Activated CD4-positive, alpha-beta memory T cell treated with anti-CD3 and anti-CD28 coated beads for 36 hours (primary cell): ENCODE measurements around the gene GPR61. TPM values are rescaled to one million over a fixed set of nuclear protein-coding genes. Genes with fewer than 3 reads are reported as not detected.

Experiments used
- CTCF ChIA-PET: fragments of 350-600 bp; sonication (Branson Sonifier 250); formaldehyde crosslinking; loops from one replicate; lab custom pipeline; 2021; ENCODE audit warnings: antibody characterized with exemption, inconsistent platforms; lab: Charles Lee
- POLR2A ChIA-PET: fragments of 350-600 bp; sonication (Branson Sonifier 250); formaldehyde crosslinking; loops from one replicate; lab custom pipeline; 2021; ENCODE audit warnings: antibody characterized with exemption; lab: Charles Lee
- DNase-seq: peaks from one replicate; pipeline ENCODE4 v3.0.0-alpha.2; 2020
- H3K27ac Mint-ChIP-seq: one replicate; pipeline ENCODE4 v1.8.0; 2021; ENCODE audit warnings: mixed read lengths
- H3K27me3 Mint-ChIP-seq: one replicate; pipeline ENCODE4 v1.8.0; 2021; ENCODE audit warnings: mixed read lengths
- H3K36me3 Mint-ChIP-seq: one replicate; pipeline ENCODE4 v1.8.0; 2021; ENCODE audit warnings: mixed read lengths
- H3K4me1 Mint-ChIP-seq: one replicate; pipeline ENCODE4 v1.8.0; 2021; ENCODE audit warnings: low read depth, mixed read lengths
- H3K4me3 Mint-ChIP-seq: one replicate; pipeline ENCODE4 v1.8.0; 2021; ENCODE audit warnings: mild to moderate bottlenecking, mixed read lengths
- H3K9me3 Mint-ChIP-seq: one replicate; pipeline ENCODE4 v1.8.0; 2021; ENCODE audit warnings: mixed read lengths
- intact Hi-C: fragments of 100-400 bp; cut with micrococcal nuclease; formaldehyde crosslinking; loops from one replicate; pipeline ENCODE4 v1.15.1; 2023
- total RNA-seq, 2 experiments: library from RNA; stranded (reverse); gene quantifications; one replicate each; pipeline ENCODE4 v1.2.3, GENCODE V29; 2021

Gene GPR61
- total RNA-seq, 2 experiments from 2014 or later: 0.15 TPM; not detected in 1

DNA sequence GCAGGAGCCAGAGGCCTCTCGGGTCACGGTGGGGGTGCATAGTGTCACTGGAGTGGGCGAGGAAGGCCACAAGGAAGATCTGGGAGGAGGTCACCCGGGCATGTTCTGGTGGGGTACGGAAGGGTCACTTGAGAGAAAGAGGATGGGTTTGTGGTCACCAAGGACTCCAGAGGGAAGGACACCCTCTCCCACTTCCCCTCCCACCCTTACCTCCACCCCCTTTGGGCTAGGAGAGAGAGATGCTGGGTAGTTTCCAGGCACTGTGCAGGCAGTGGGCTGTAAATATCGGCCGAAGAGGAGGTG is 30.8 kb upstream of the GPR61 start:
- POLR2A ChIA-PET: interaction anchor here (0.6 to 3.6 kb wide), 3 partner anchors 11 to 39 kb away, joined by 3 to 15 read pairs (median 11); partner anchors contain the start of gene CYB561D1
- CTCF ChIA-PET: interaction anchor here (1.4 to 31.5 kb wide), 4 partner anchors 18 to 41 kb away, joined by 3 to 1096 read pairs (median 221); partner anchors contain the start of genes ATXN7L2, CYB561D1, GNAI3 and GPR61
- no peaks in the 10 kb centered on the region for H3K9me3 Mint-ChIP-seq
- H3K27ac Mint-ChIP-seq: peak overlapping the region; percentile 36
- DNase-seq: no peak
- intact Hi-C loops: loop anchor here (2.0 kb wide), 1 partner anchor 24 kb away; no protein-coding TSS in a partner anchor
- no peaks in the 10 kb centered on the region for H3K36me3 Mint-ChIP-seq
- H3K4me1 Mint-ChIP-seq: peaks cover 60% of the 10 kb centered on the region
- H3K4me3 Mint-ChIP-seq: peak overlapping the region; percentile 82
- H3K27me3 Mint-ChIP-seq: no peaks in the 10 kb centered on the region

DNA sequence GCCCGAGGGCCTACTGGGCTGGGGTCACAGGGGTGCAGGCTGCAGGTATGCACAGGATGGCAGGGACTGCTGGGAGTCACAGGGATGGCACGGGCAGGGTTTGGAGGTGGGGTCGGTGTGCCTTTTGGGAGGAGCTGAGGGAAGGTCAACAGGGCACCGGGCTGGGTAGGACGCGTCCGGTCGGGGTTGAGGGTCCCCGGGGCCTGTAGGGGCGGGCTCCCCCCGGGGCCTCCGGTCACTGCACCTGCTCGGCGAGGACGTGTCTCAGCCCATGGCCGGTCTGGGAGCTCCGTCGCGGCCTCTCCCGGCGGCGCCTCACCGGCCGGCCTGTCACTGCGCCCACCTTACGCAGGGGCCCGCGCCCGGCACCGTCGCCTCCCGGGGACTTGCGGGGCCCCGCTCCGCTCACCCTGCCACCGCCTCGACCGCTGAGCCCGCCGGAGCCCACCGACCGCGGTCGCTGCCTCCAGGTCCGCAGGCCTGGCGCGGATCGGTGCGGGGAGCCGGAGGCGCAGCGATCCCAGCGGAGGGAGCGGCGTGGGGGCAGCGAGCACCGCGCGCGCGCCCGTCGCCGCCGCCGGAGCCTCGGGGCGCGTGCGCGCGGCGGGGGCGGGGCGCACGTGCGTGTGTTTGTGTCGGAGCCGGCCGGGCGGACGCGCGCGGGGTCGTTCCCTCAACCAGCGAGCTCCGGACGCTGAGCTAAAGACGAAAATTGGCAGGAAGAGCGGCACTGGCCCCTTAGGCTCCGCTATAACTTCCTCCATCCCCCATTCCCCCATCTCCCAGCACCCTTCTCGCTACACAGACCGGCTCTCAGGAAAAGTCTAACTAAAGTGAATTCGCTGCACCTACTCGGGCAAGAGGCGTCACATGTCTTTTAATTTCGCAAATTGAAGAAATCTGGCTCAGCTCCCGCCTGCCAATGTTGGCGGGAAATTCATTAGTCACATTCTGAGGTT is 30.2 kb upstream of the GPR61 start, which contains the start of gene AMIGO1:
Gene AMIGO1 (minus strand): TSS at position 552 of the 959 bp plus-strand sequence. CDS start 815 bp downstream, outside the sequence.
- peaks cover 55% of the 10 kb centered on the region for H3K4me1 Mint-ChIP-seq
- intact Hi-C loops: loop anchor here (2.0 kb wide), 1 partner anchor 25 kb away; no protein-coding TSS in a partner anchor

DNA sequence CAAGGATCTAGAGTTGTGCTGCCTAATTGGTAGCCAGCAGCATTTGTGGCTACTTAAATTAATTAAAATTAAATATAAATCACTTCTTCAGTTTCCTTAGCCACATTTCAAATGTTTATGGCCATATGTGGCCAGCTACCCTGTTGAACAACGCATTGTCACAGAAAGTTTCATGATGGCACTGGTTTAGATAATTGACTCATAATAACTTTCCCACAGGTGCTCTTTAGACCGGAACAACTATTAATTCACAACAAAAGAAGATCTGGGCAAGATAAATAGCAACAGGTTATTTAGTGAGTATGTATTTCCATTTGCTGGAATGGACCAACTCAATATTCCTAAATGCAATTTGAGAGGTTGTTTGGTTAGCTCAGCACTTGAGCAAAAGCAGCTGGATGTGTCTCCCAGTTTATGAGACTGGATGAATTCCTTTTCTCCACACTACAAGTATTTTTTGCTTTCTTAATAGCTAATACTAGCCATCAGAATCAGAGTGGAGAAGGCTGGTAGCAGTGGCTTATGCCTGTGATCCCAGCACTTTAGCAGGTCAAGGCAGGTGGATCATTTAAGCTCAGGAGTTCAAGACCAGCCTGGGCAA is 26.5 kb upstream of the GPR61 start:
- Mint-ChIP-seq H3K9me3 (no peaks in the 10 kb centered on the region), H3K4me3 (no peak overlapping the region), H3K4me1 (peaks cover 22% of the 10 kb centered on the region), H3K27ac (no peak overlapping the region), H3K27me3 (no peaks in the 10 kb centered on the region), H3K36me3 (no peaks in the 10 kb centered on the region)
- ChIA-PET POLR2A (interaction anchor here (0.7 kb wide), 1 partner anchor 156 kb away, joined by 3 read pairs; no protein-coding TSS in a partner anchor), CTCF (interaction anchor here (1.2 to 24.2 kb wide), 3 partner anchors 10 to 22 kb away, joined by 6 to 437 read pairs (median 13); partner anchors contain the start of genes ATXN7L2 and CYB561D1)
- intact Hi-C loops: no loop called here
- DNase-seq: no peak

More for the DNA sequence above, 30.2 kb upstream of the GPR61 start, which contains the start of gene AMIGO1:
- CTCF ChIA-PET: interaction anchor here (1.0 to 31.5 kb wide), 9 partner anchors 11 to 226 kb away, joined by 3 to 1096 read pairs (median 5); partner anchors contain the start of genes ATXN7L2, CYB561D1, GNAI3 and GPR61
- Mint-ChIP-seq H3K27ac (peak within 1 kb of the TSS; percentile 67), H3K36me3 (no peaks in the 10 kb centered on the region), H3K4me3 (peak within 1 kb of the TSS; percentile 82), H3K9me3 (no peaks in the 10 kb centered on the region), H3K27me3 (no peaks in the 10 kb centered on the region)
- POLR2A ChIA-PET: interaction anchor here (0.9 to 3.6 kb wide), 3 partner anchors 12 to 39 kb away, joined by 3 to 15 read pairs (median 11); partner anchors contain the start of genes CYB561D1 and GNAI3
- DNase-seq: peak; percentile 67

DNA sequence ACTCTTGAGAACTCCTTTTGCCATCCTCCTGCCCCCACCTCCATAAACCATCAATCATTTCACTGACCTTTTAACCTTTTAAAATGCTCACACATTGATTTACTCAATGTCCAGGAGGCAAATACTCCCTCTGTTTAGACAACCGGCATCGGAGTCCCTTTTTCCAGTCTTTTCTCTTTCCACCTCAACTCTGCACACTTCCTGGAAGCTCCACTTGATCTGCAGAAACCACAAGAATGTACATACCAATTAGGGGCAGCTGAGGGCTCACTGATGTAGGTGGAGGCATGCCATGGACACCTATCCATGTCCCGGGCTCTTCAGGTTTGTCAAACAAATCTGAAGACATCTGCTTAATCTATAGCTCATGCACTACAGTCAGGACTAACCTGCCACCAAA is 24.8 kb upstream of the GPR61 start:
- Mint-ChIP-seq H3K9me3 (no peaks in the 10 kb centered on the region), H3K27ac (no peak overlapping the region), H3K27me3 (no peaks in the 10 kb centered on the region), H3K4me1 (peaks cover 11% of the 10 kb centered on the region), H3K36me3 (no peaks in the 10 kb centered on the region), H3K4me3 (no peak overlapping the region)
- no peak for DNase-seq
- intact Hi-C loops: no loop called here
- POLR2A ChIA-PET: no interaction called here
- CTCF ChIA-PET: interaction anchor here (0.6 to 4.1 kb wide), 7 partner anchors 12 to 308 kb away, joined by 3 to 26 read pairs (median 5); partner anchors contain the start of gene CYB561D1

DNA sequence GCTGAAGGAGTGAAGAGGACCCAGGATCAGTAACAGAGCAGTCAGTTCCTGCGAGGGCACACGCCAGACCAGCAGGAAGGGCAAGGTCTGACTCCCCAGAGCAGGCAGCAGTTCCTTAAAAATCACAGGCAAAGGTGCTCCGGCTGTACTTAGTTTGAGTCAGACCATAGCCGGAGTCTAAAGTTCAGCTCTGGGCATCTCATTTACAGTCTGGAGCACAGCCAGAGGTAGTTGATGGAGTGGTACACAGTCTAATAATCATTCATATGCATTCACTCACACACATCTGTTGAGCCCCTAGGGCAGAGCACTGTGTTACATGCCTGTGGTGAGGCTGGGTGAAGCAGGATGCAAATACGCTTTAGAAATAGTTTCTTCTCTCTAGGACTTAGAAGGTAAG is 22.8 kb upstream of the GPR61 start:
- H3K27me3 Mint-ChIP-seq: no peaks in the 10 kb centered on the region
- H3K27ac Mint-ChIP-seq: no peak overlapping the region
- no peak for DNase-seq
- H3K4me3 Mint-ChIP-seq: no peak overlapping the region
- H3K36me3 Mint-ChIP-seq: no peaks in the 10 kb centered on the region
- H3K4me1 Mint-ChIP-seq: no peaks in the 10 kb centered on the region
- intact Hi-C loops: no loop called here
- H3K9me3 Mint-ChIP-seq: no peaks in the 10 kb centered on the region
- ChIA-PET CTCF (interaction anchor here (2.0 to 4.1 kb wide), 3 partner anchors 15 to 23 kb away, joined by 10 to 26 read pairs (median 24); partner anchors contain the start of gene CYB561D1), POLR2A (no interaction called here)

DNA sequence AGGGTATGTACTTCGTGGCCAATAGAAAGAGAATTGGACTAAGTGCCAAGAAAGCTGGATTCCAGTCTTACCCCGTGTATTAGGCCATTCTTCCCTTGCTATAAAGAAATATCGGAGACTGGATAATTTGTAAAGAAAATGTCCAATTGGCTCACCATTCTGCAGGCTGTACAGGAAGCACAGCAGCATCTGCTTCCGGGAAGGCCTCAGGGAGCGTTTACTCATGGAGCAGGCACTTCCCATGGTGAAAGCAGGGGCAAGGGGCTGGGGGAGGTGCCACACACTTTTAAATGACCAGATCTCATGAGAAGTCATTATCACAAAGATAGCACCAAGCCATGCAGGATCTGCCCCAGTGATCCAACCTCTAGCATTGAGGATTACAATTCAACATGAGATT is 22.3 kb upstream of the GPR61 start:
- intact Hi-C loops: no loop called here
- H3K9me3 Mint-ChIP-seq: no peaks in the 10 kb centered on the region
- no peaks in the 10 kb centered on the region for H3K4me1 Mint-ChIP-seq
- ChIA-PET POLR2A (no interaction called here), CTCF (interaction anchor here (4.1 kb wide), 1 partner anchor 18 kb away, joined by 26 read pairs; no protein-coding TSS in a partner anchor)
- H3K4me3 Mint-ChIP-seq: no peak overlapping the region
- no peak for DNase-seq
- H3K27me3 Mint-ChIP-seq: no peaks in the 10 kb centered on the region
- H3K36me3 Mint-ChIP-seq: no peaks in the 10 kb centered on the region
- no peak overlapping the region for H3K27ac Mint-ChIP-seq

DNA sequence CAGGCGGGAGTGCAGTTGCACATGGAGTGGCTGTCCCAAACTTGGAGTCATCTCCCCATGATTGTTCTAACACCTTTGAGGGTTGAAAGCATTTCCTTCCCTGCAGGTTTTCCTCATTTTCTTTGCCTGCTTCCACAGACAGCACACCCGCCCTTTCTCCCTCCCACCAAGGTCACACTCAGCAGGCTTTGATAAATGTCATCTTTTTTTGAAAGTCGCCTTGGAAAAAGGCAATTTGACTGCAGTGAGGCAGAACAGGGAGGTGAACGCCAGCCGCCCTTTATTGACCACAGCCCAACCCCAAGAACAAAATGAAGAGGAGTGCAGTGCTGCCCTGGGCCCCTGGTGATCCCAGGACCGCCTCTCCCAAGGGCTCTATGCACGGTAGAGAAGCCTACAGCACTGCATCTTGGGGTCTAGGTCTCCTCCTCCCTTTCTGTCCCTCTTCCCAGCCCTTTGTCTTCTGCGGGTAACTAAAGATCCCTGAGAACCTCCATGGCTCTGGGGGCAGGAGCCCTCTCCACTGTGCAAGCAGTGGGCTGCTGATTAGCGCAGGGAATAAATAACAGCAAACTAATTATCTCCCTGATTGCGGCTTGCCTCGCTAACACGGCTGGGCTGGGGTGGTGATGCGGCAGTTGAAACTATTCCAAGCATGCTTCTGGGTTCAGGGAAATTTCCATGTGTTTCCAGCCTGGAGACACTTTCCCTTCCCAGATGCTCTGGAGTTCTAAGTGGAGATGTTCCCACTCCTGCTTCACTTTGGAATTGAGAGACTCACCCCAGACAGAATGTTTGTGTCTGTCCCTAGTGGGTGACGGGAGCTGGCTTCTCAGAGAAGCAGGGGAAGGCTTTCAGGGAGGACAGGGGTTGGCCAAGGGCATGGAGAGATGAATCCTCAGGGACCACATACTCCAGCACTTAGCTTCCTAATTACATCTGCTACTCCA is 18.4 kb upstream of the GPR61 start:
- DNase-seq: no peak
- no peak overlapping the region for H3K4me3 Mint-ChIP-seq
- intact Hi-C loops: no loop called here
- ChIA-PET CTCF (interaction anchor here (0.8 to 21.1 kb wide), 5 partner anchors 11 to 119 kb away, joined by 3 to 1096 read pairs (median 5); partner anchors contain the start of genes AMIGO1, ATXN7L2 and CYB561D1), POLR2A (no interaction called here)
- H3K4me1 Mint-ChIP-seq: no peaks in the 10 kb centered on the region
- H3K36me3 Mint-ChIP-seq: no peaks in the 10 kb centered on the region
- no peak overlapping the region for H3K27ac Mint-ChIP-seq
- H3K9me3 Mint-ChIP-seq: no peaks in the 10 kb centered on the region
- H3K27me3 Mint-ChIP-seq: no peaks in the 10 kb centered on the region

DNA sequence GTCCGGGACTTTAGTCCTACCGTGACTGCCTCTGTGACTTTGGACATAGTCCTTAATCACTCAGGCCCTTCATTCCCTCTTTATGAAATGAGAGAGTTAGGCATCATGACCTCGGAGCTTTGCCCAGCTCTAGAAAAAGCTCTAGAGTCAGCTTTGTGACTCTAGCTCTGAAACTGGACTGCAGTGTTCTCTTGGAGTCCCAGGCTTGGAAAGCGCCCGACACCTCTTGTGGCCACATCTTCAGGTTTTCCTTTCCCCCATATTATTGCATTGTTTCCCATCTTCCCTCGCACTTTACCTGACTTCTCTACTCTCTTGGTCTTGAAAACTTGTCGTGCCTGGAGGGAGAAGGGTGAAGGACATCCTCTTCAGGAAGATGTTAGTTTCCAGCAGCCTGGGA is 17.6 kb upstream of the GPR61 start:
- no peak for DNase-seq
- H3K36me3 Mint-ChIP-seq: no peaks in the 10 kb centered on the region
- POLR2A ChIA-PET: no interaction called here
- no peaks in the 10 kb centered on the region for H3K4me1 Mint-ChIP-seq
- H3K4me3 Mint-ChIP-seq: no peak overlapping the region
- no peaks in the 10 kb centered on the region for H3K9me3 Mint-ChIP-seq
- CTCF ChIA-PET: interaction anchor here (1.0 to 21.1 kb wide), 2 partner anchors 10 to 26 kb away, joined by 3 to 1096 read pairs; partner anchors contain the start of genes AMIGO1, ATXN7L2 and CYB561D1
- H3K27ac Mint-ChIP-seq: no peak overlapping the region
- H3K27me3 Mint-ChIP-seq: no peaks in the 10 kb centered on the region
- intact Hi-C loops: no loop called here

DNA sequence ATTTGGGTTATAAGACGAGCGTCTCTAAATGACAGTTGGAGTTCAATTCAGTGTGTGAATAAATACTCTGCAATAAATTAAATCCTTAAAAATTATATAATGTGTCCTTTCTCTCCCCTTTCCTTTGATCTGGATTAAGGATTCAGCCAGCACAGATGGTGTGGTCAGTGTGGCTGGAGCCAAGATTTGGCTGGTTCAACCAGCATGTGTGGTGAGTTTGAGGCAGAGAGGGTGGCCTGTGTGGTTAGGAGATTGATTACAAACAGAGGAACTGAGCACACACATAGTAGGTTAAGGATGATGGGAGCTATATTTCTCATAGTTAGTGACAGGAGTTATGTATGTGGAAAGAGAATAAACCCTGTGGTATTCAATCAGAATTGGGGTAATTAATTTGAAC is 16.0 kb upstream of the GPR61 start:
- Mint-ChIP-seq H3K27me3 (no peaks in the 10 kb centered on the region), H3K27ac (no peak overlapping the region), H3K36me3 (no peaks in the 10 kb centered on the region), H3K4me1 (no peaks in the 10 kb centered on the region), H3K4me3 (no peak overlapping the region), H3K9me3 (no peaks in the 10 kb centered on the region)
- CTCF ChIA-PET: interaction anchor here (2.0 to 21.1 kb wide), 2 partner anchors 8 to 27 kb away, joined by 11 to 1096 read pairs; partner anchors contain the start of genes AMIGO1, ATXN7L2 and CYB561D1
- no peak for DNase-seq
- intact Hi-C loops: no loop called here
- POLR2A ChIA-PET: no interaction called here

DNA sequence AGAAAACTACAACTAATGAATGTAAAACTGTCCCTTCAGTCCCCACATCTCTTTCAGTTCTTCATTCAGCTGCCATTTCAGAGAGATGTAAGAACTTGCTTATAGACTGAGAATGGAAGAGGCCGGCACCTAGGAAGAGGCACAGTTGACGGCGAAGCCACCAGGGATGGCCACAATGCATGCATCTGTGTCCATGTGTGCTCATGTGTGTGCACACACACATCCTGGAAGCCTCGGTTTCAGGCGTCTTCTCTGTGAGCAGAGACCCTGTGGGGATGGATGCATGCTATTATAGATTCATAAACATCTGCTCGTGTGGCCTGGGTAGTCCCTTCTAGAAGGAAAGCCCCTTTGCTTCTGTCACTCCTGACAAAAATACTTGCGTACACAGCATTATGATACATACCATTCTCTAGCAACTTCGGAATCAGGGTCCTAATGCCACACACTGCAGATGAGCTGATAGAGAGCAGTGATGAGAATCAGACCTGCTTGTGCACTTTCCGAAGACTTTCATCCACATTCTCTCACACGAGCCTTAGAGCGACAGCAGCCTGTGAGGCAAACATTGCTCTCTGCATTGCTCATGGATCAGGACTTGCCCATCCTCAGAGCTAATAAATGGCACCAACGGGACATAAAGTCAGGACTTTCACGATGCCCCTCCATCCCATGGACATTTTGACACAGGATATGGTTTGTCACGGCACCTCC is 12.4 kb upstream of the GPR61 start:
- intact Hi-C loops: no loop called here
- DNase-seq: no peak
- Mint-ChIP-seq H3K4me3 (no peak overlapping the region), H3K9me3 (no peaks in the 10 kb centered on the region), H3K36me3 (no peaks in the 10 kb centered on the region), H3K27me3 (no peaks in the 10 kb centered on the region), H3K4me1 (peaks cover 14% of the 10 kb centered on the region), H3K27ac (no peak overlapping the region)
- ChIA-PET CTCF (interaction anchor here (1.3 to 21.1 kb wide), 4 partner anchors 12 to 326 kb away, joined by 3 to 1096 read pairs (median 6); partner anchors contain the start of genes AMIGO1, ATXN7L2 and CYB561D1), POLR2A (no interaction called here)
